SK-N-SH (cell line): ENCODE measurements around the gene ZNF597. TPM values are rescaled to one million over a fixed set of nuclear protein-coding genes. Genes with fewer than 3 reads are reported as not detected.

Experiments
- CTCF ChIA-PET: fragments of 300-600, 350-600 bp; formaldehyde crosslinking; extraction: SDS; loops from one replicate; lab custom pipeline; 2021; lab: Yijun Ruan, JAX
- POLR2A ChIA-PET: fragments of 350-600 bp; sonication (Branson Sonifier 250); formaldehyde crosslinking; extraction: SDS; loops from one replicate; lab custom pipeline; 2020; ENCODE audit warnings: antibody characterized with exemption, inconsistent platforms; lab: Yijun Ruan, JAX
- DNase-seq: peaks from one replicate; pipeline ENCODE4 v3.0.0; 2012
- H2AFZ ChIP-seq: fragments of 200-600 bp; sonication (generic); 2 replicates; pipeline ENCODE4 v1.8.1; 2016; ENCODE audit warnings: antibody characterized with exemption, mild to moderate bottlenecking, low read depth
- H3F3A ChIP-seq: fragments of 200-600 bp; sonication (generic); replicated peaks from 2 replicates; pipeline ENCODE3; 2016; ENCODE audit warnings: antibody characterized with exemption, mild to moderate bottlenecking; ENCODE audit not compliant: insufficient read depth
- H3K27ac ChIP-seq, 2 experiments: fragments of 200-500 bp in 1 of 2; fragments of 200-600 bp in 1 of 2; sonication (Bioruptor generic) in 1 of 2; sonication (generic), shearing (Covaris generic) in 1 of 2; 2 replicates each; pipeline versions ENCODE4 v1.5.1 to v1.6.1; 2014 to 2016; ENCODE audit warnings: low read depth in 2 of 2, inconsistent platforms in 1 of 2, low read length in 1 of 2, mild to moderate bottlenecking in 1 of 2, mixed read lengths in 1 of 2
- H3K27me3 ChIP-seq: fragments of 200-600 bp; sonication (generic), shearing (Covaris generic); 2 replicates; pipeline ENCODE4 v1.6.1; 2016; ENCODE audit warnings: mixed run types; ENCODE audit not compliant: insufficient read depth
- H3K36me3 ChIP-seq, 2 experiments: fragments of 200-500 bp in 1 of 2; fragments of 200-600 bp in 1 of 2; sonication (Bioruptor generic) in 1 of 2; sonication (generic) in 1 of 2; replicated peaks in 1 of 2; 2 replicates each; pipeline versions ENCODE3 to v1.5.1; 2014 to 2016; ENCODE audit warnings: low read length in 1 of 2, mild to moderate bottlenecking in 1 of 2; ENCODE audit not compliant: insufficient read depth in 2 of 2, control insufficient read depth in 1 of 2
- H3K4me1 ChIP-seq, 2 experiments: fragments of 200-500 bp in 1 of 2; fragments of 200-600 bp in 1 of 2; sonication (Bioruptor generic) in 1 of 2; sonication (generic), shearing (Covaris generic) in 1 of 2; 2 replicates each; pipeline versions ENCODE4 v1.5.1 to v1.6.1; 2014 to 2016; ENCODE audit warnings: low read depth in 1 of 2, low read length in 1 of 2, mixed run types in 1 of 2; ENCODE audit not compliant: insufficient read depth in 2 of 2, control insufficient read depth in 1 of 2
- H3K4me2 ChIP-seq: fragments of 200-600 bp; sonication (generic), shearing (Covaris generic); 2 replicates; pipeline ENCODE4 v1.6.1; 2017; ENCODE audit warnings: mixed run types
- H3K4me3 ChIP-seq, 2 experiments: fragments of 200-500 bp in 1 of 2; fragments of 200-600 bp in 1 of 2; sonication (Bioruptor generic) in 1 of 2; sonication (generic), shearing (Covaris generic) in 1 of 2; 2 replicates each; pipeline versions ENCODE4 v1.5.1 to v1.8.1; 2014 to 2016; ENCODE audit warnings: low read depth in 2 of 2, inconsistent platforms in 1 of 2, low read length in 1 of 2, mild to moderate bottlenecking in 1 of 2, mixed read lengths in 1 of 2, moderate library complexity in 1 of 2
- H3K79me2 ChIP-seq: fragments of 200-600 bp; sonication (generic); 2 replicates; pipeline ENCODE4 v1.8.1; 2017; ENCODE audit warnings: mild to moderate bottlenecking; ENCODE audit not compliant: insufficient read depth
- H3K9ac ChIP-seq: fragments of 200-600 bp; sonication (generic); 2 replicates; pipeline ENCODE4 v1.6.1; 2017; ENCODE audit warnings: mixed run types
- H3K9me2 ChIP-seq: fragments of 200-600 bp; sonication (generic); 2 replicates; pipeline ENCODE4 v1.6.1; 2017; ENCODE audit warnings: mixed run types
- H3K9me3 ChIP-seq: fragments of 200-600 bp; sonication (generic); 2 replicates; pipeline ENCODE4 v1.6.1; 2017; ENCODE audit warnings: mixed run types, mild to moderate bottlenecking, moderate library complexity
- H4K20me1 ChIP-seq: fragments of 200-600 bp; sonication (generic); 2 replicates; pipeline ENCODE4 v1.6.1; 2017; ENCODE audit warnings: mild to moderate bottlenecking, mixed run types; ENCODE audit not compliant: insufficient read depth
- EP300 ChIP-seq, 2 experiments: IDR thresholded peaks; 2 replicates each; pipeline versions ENCODE4 v1.4.0 to v1.6.1; 2012; ENCODE audit warnings: borderline replicate concordance in 1 of 2, low read depth in 1 of 2, low read length in 1 of 2
- EZH2phosphoT487 ChIP-seq: fragments of 200-600 bp; sonication (generic); IDR thresholded peaks from 2 replicates; pipeline ENCODE4 v1.6.1; 2017; ENCODE audit warnings: low read depth, mixed run types, mild to moderate bottlenecking, antibody characterized with exemption, moderate library complexity, borderline replicate concordance
- FOSL2 ChIP-seq: IDR thresholded peaks from 2 replicates; pipeline ENCODE4 v1.4.0; 2012; ENCODE audit warnings: low read depth, mild to moderate bottlenecking, moderate library complexity, borderline replicate concordance
- GATA2 ChIP-seq: sonication (generic); formaldehyde crosslinking; IDR thresholded peaks from 2 replicates; pipeline ENCODE4 v1.5.0; 2020; ENCODE audit warnings: mild to moderate bottlenecking, missing genetic modification reagents
- MAX ChIP-seq: IDR thresholded peaks from 2 replicates; pipeline ENCODE4 v1.4.0; 2012; ENCODE audit warnings: low read depth
- MXI1 ChIP-seq: IDR thresholded peaks from 2 replicates; pipeline ENCODE4 v1.6.1; 2012; ENCODE audit warnings: mild to moderate bottlenecking, low read depth, low read length, improper control_type of control experiment
- NFIC ChIP-seq: IDR thresholded peaks from 2 replicates; pipeline ENCODE4 v1.4.0; 2012; ENCODE audit warnings: borderline replicate concordance
- NRF1 ChIP-seq: IDR thresholded peaks from 2 replicates; pipeline ENCODE4 v1.6.1; 2012; ENCODE audit warnings: low read depth, mild to moderate bottlenecking, low read length
- RCOR1 ChIP-seq: fragments of 150-350 bp; IDR thresholded peaks from 2 replicates; pipeline ENCODE4 v1.6.1; 2017; ENCODE audit warnings: antibody characterized with exemption, low read length
- REST ChIP-seq: IDR thresholded peaks from 2 replicates; pipeline ENCODE4 v1.6.1; 2012; ENCODE audit warnings: mild to moderate bottlenecking, low read depth, low read length, moderate library complexity
- RFX5 ChIP-seq: IDR thresholded peaks from 2 replicates; pipeline ENCODE4 v1.6.1; 2012; ENCODE audit warnings: mild to moderate bottlenecking, improper control_type of control experiment, low read length
- SIN3A ChIP-seq: IDR thresholded peaks from 2 replicates; pipeline ENCODE4 v1.6.1; 2012; ENCODE audit warnings: low read depth, mild to moderate bottlenecking, low read length, moderate library complexity, borderline replicate concordance
- WGBS: methylation state at CpG from one replicate; pipeline ENCODE4 v1.1.6; 2017; ENCODE audit warnings: low lambda C conversion rate; 5-methylcytosine and 5-hydroxymethylcytosine counted together
- polyA plus RNA-seq, 3 experiments: library from polyadenylated mRNA; depleted of rRNA; stranded (reverse); fragments of >200 nt; gene quantifications; 2 replicates each; pipeline ENCODE4 v1.2.3, GENCODE V29; 2012
- TF ChIP-seq, protein P1 (sequence below): IDR thresholded peaks from 2 replicates; pipeline ENCODE4; 2012
- TF ChIP-seq, protein P2 (sequence below): IDR thresholded peaks from 2 replicates; pipeline ENCODE4 v1.4.0; 2012; ENCODE audit warnings: low read depth, borderline replicate concordance

ZNF597 gene
- polyA plus RNA-seq, 1 of the 3 experiments (the other 2 are of a cell fraction): 1.1 TPM

DNA sequence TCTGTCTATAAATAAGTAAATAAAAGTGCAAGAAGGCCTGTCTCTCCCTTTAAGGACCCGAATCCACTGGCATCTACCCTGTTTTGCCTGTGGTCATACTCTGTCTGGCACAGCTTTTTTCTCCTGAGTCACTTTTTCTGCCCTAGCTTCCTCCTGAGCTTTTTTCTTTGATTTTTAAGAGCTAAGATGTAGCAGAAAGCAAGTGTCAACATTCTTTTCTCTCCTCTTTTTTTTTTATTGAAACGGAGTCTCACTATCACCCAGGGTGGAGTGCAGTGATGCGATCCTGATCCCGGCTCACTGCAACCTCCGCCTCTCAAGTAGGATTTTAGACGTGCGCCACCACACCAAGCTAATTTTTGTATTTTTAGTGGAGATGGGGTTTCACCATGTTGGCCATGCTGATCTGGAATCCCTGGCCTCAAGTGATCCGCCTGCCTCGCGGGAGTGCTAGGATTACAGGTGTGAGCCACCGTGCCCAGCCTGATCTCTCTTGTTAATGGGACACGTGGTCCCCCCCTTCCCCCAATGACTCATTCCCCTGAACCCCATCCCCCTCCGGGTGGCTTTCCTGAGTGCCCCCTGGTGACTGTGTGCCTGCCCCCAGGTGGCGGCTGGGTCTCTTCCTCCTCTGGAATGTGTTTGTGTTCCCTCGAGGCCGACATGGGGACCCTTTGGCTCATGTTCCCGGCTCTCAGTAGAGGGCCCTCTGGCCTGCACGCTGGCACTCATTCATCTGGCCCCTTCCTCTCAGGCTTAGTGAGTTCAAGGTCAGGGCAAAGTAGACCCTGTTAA, 37.8 kb upstream of the ZNF597 start:
- Histone ChIP-seq H3K27ac (peak overlapping the region in 1 of 2 experiments; percentile 73; a peak in 2 of 4 replicates), H3K4me3 (no peak overlapping the region), H2AFZ (no peak overlapping the region), H3K27me3 (no peaks in the 10 kb centered on the region), H3K9me2 (no peaks in the 10 kb centered on the region), H4K20me1 (peaks cover 26% of the 10 kb centered on the region), H3F3A (no peaks in the 10 kb centered on the region), H3K4me2 (no peak overlapping the region), H3K36me3 (peaks cover 12 to 52% of the 10 kb centered on the region in 2 experiments), H3K79me2 (peaks cover 45% of the 10 kb centered on the region), H3K9ac (no peak overlapping the region), H3K4me1 (peaks cover 0 to 17% of the 10 kb centered on the region in 2 experiments; a peak in 1 of 4 replicates), H3K9me3 (no peaks in the 10 kb centered on the region)
- TF ChIP-seq RCOR1 (no peak), FOSL2 (0 out of 2 replicates have a peak, but pooled peaks have one; percentile 16)
- POLR2A ChIA-PET: interaction anchor here (0.7 kb wide), 1 partner anchor 55 kb away, joined by 3 read pairs; no protein-coding TSS in a partner anchor
- peak; percentile 11 for DNase-seq
- CTCF ChIA-PET: interaction anchor here (1.1 to 1.5 kb wide), 2 partner anchors 12 to 35 kb away, joined by 4 to 7 read pairs; no protein-coding TSS in a partner anchor
- 69% methylated on average over 18 of the region's 18 CpGs for WGBS

DNA sequence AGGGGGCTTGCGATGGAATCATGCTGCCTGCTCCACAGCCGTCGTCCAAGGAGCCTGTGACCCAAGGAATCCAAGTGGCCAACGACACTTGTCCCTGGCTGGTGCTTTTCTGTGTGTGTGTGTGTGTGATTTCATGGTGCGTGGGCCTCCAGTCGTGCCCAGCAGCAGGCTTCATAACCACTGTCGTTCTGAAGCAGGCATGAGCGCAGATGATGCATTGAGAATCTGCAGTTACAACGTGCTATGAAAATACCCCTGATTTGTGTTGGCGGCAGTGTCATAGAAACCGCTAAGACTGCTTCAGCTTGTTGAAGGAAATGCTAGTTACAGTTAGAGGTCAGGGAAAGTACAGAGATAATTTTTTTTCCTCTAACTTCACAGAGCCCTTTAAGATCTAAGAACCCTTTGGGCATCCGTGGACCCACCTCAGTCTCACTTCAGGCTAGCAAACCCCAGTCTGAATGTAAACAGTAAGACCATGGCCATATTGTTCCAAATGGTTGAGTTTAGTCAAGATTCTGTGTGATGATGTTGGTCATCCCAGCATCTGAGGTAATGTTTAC, 36.4 kb upstream of the ZNF597 start:
- no peaks in the 10 kb centered on the region for H3K9me2 ChIP-seq
- no peak for DNase-seq
- no peak overlapping the region for H3K4me2 ChIP-seq
- no peak for TF ChIP-seq EP300 (IDR thresholded peaks at IDR 0.05; ENCODE audit: borderline replicate concordance in 1 of 2, low read depth in 1 of 2, low read length in 1 of 2)
- no peak for TF ChIP-seq MAX
- no peak for TF ChIP-seq GATA2 (CRISPR knock-in tag)
- no peak for TF ChIP-seq MXI1
- no peak for TF ChIP-seq NFIC
- no peak for TF ChIP-seq REST
- TF ChIP-seq RFX5: no peak
- no peak for TF ChIP-seq NRF1
- no peak for TF ChIP-seq SIN3A
- TF ChIP-seq, protein P1, sequence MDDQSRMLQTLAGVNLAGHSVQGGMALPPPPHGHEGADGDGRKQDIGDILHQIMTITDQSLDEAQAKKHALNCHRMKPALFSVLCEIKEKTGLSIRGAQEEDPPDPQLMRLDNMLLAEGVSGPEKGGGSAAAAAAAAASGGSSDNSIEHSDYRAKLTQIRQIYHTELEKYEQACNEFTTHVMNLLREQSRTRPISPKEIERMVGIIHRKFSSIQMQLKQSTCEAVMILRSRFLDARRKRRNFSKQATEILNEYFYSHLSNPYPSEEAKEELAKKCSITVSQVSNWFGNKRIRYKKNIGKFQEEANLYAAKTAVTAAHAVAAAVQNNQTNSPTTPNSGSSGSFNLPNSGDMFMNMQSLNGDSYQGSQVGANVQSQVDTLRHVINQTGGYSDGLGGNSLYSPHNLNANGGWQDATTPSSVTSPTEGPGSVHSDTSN: no peak
- no peak for TF ChIP-seq EZH2phosphoT487
- TF ChIP-seq, protein P2, sequence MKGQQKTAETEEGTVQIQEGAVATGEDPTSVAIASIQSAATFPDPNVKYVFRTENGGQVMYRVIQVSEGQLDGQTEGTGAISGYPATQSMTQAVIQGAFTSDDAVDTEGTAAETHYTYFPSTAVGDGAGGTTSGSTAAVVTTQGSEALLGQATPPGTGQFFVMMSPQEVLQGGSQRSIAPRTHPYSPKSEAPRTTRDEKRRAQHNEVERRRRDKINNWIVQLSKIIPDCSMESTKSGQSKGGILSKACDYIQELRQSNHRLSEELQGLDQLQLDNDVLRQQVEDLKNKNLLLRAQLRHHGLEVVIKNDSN: no peak
- H3K27ac ChIP-seq: no peak overlapping the region
- H4K20me1 ChIP-seq: peaks cover 40% of the 10 kb centered on the region
- peaks cover 0 to 17% of the 10 kb centered on the region in 2 experiments; a peak in 1 of 4 replicates for H3K4me1 ChIP-seq
- H3F3A ChIP-seq: no peaks in the 10 kb centered on the region
- H3K9ac ChIP-seq: no peak overlapping the region
- H3K36me3 ChIP-seq: peaks cover 12 to 38% of the 10 kb centered on the region in 2 experiments
- H3K4me3 ChIP-seq: no peak overlapping the region
- CTCF ChIA-PET: no interaction called here
- no peak overlapping the region for H2AFZ ChIP-seq
- WGBS: 88% methylated on average over 11 of the region's 12 CpGs
- no peaks in the 10 kb centered on the region for H3K9me3 ChIP-seq
- POLR2A ChIA-PET: no interaction called here
- no peaks in the 10 kb centered on the region for H3K27me3 ChIP-seq
- peaks cover 58% of the 10 kb centered on the region for H3K79me2 ChIP-seq
